ENCODE measurements around the gene LAMB3.

Gene LAMB3

GRCh38 chr1:209661071-209661470 lies 8.8 kb upstream of the LAMB3 start:
- no peak overlapping the region for H3K27ac ChIP-seq

GRCh38 chr1:209659909-209660308 lies 7.7 kb upstream of the LAMB3 start:
- TF ChIP-seq ZFX (IDR thresholded peaks at IDR 0.05) (no peak), CTCF (conservative IDR thresholded peaks at IDR 0.05) (no peak)
- H3K27ac ChIP-seq = no peak overlapping the region

More at GRCh38 chr1:209661071-209661470, 8.8 kb upstream of the LAMB3 start:
- TF ChIP-seq ZFX (IDR thresholded peaks at IDR 0.05) = no peak
- no peak for TF ChIP-seq CTCF (conservative IDR thresholded peaks at IDR 0.05)

GRCh38 chr1:209657918-209658317 lies 5.7 kb upstream of the LAMB3 start:
- no peak overlapping the region for H3K27ac ChIP-seq
- TF ChIP-seq CTCF (conservative IDR thresholded peaks at IDR 0.05) (no peak), ZFX (IDR thresholded peaks at IDR 0.05) (no peak)

GRCh38 chr1:209657140-209657879 lies 5.1 kb upstream of the LAMB3 start:
- no peak for TF ChIP-seq CTCF (conservative IDR thresholded peaks at IDR 0.05)
- no peak for TF ChIP-seq ZFX (IDR thresholded peaks at IDR 0.05)
- no peak overlapping the region for H3K27ac ChIP-seq

GRCh38 chr1:209655411-209656231 lies 3.4 kb upstream of the LAMB3 start:
- no peak overlapping the region for H3K27ac ChIP-seq
- TF ChIP-seq ZFX (IDR thresholded peaks at IDR 0.05) = no peak
- TF ChIP-seq CTCF (conservative IDR thresholded peaks at IDR 0.05) = no peak

GRCh38 chr1:209653915-209654351 lies 1.7 kb upstream of the LAMB3 start:
- TF ChIP-seq CTCF (conservative IDR thresholded peaks at IDR 0.05) (no peak), ZFX (IDR thresholded peaks at IDR 0.05) (no peak)
- no peak overlapping the region; the same call in 1 of the 2 replicates for H3K27ac ChIP-seq

- H3K27ac ChIP-seq = peak overlapping the region; percentile 41
- TF ChIP-seq CTCF (conservative IDR thresholded peaks at IDR 0.05) (no peak), ZFX (IDR thresholded peaks at IDR 0.05) (no peak)
These were observed 712 bp upstream of the LAMB3 start for GRCh38 chr1:209652873-209653401.
